Stimulated activated CD8-positive, alpha-beta memory T cell treated with anti-CD3 and anti-CD28 coated beads, Interleukin-7, amount 100 ng/mL, for 48 hours (primary cell): ENCODE measurements around the gene STARD10.
"Not testable (repeated sequence)": the region's sequence is repeated elsewhere in the genome, so short reads cannot be mapped to it uniquely, and the experiment has no call there.

ENCODE experiments used
- DNase-seq, 2 donors: peaks; one replicate each; pipeline ENCODE4 v3.0.0-alpha.2; 2020; ENCODE audit warnings: low read depth in 1 of 2; ENCODE audit errors: extremely low read depth in 1 of 2

The STARD10 gene

DNA sequence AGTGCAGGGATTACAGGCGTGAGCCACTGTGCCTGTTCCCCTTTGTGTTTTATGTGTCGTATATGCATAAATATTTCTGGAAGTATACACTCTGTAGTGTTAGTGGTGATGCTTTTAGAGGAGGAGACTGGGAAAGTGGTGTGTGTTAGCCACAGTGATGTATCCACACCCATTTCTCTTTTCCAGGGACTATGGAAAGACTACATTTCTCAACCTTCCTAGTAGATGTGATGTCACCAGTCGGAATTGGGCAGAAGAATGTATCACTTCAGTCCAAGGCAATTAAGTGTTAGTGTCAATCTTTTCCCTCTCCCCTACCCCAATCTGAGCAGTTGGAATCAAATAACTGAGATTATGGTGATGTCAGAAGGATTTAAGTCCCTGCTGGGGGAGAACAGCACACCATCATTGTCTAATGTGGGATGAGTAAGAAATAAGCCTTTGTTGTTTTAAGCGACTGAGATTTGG, 14.5 kb upstream of the STARD10 start:
- no peak for DNase-seq

DNA sequence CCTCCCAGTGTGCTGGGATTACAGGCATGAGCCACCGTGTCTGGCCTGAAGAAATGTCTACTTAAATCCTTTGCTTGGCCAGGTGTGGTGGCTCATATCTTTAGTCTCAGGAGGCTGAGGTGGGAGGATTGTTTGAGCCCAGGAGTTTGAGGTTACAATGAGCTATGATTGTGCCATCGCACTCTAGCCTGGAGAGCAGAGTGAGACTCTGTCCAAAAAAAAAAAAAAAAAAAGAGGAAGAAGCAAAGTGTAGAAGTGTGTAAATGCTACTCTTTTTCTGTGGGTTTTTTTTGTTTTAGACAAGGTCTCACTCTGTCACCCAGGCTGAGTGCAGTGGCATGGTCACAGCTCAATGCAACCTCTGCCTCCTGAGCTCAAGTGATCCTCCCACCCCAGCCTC, 13.9 kb upstream of the STARD10 start:
- DNase-seq: no peak

DNA sequence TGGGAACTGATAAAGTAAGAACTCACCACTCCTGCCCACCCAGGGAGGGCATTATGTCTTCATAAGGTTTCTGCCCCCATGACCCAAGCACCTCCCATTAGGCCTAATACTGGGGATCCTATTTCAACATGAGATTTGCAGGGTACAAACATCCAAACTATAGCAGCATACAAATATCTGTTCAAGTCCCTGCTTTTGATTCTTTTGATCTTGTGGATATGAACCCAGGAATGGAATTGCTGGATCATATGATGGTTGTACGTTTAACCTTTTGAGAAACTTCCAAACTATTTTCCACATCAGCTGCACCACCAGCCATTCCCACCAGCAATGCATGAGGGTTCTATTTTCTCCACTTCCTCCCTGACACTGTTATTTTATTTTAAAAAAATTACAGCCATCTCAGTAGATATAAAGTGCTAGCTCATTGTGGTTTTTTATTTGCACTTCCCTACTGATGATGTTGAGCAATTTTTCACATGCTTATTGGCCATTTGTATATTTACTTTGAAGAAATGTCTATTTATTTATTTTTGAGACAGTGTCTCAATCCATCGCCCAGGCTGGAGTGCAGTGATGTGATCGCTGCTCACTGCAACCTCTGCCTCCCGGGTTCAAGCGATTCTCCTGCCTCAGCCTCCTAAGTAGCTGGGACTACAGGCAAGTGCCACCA, 13.3 kb upstream of the STARD10 start:
- DNase-seq: no peak

DNA sequence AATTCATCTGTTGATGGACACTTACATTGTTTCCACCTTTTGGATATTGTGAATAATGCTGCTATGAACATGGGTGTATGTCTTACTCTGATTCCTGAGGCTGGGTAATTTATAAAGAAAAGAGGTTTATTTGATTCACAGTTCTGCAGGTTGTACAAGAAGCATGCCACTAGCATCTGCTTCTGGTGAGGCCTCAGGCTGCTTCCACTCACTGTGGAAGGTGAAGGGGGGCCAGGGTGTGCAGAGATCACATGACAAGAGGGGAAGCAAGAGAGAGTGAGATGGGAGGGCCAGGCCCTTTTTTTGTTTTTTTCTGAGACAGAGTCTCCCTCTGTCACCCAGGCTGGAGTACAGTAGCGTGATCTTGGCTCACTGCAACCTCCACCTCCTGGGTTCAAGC, 12.5 kb upstream of the STARD10 start:
- not testable (repeated sequence) for DNase-seq

DNA sequence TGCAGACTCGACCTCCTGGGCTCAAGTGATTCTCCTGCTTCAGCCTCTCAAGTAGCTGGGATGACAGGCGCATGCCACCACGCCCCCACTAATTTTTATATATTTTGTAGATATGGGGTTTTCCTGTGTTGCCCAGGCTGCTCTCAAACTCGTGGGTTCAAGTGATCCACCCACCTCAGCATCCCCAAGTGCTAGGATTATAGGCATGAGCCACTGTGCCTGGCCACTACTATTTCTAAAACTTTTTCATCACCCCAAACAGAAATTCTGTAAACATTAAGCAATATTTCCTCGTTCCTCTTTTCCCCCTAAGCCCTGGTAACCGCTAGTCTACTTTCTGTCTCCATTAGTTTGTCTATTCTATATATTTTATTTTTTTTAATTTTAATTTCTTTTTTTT, 11.4 kb upstream of the STARD10 start:
- no peak for DNase-seq

DNA sequence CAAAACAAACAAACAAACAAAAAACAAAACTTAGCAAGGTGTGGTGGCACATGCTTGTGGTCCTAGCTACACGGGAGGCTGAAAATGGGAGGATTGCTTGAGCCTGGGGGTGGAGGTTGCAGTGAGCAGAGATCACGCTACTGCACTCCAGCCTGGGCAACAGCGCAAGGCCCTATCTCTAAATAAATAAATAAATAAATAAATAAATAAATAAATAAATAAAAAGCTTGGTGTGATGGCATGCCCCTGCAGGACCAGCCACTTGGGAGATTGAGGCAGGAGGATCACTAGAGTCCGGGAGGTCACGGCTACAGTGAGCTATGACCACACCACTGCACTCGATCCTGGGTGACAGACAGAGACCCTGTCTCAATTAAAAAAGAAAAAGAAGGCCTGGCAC, 9.0 kb upstream of the STARD10 start:
- no peak for DNase-seq

DNA sequence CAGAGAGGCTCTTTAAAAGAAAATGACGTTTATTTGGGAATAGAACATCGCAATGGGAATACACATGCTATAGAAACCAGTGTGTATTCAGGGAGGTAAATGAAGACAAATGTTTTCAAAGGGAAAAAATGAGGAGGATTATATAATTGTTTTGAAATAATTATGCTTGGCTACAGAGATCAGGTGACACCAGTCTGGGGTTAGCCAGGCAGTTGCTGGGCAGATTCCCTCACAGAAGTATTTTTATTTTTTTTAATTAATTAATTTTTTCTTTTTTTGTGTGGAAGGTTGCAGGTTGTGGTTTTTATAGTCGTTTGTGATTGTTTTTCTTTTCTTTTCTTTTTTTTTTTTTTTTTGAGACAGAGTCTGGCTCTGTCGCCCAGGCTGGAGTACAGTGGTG, 5.6 kb upstream of the STARD10 start:
- no peak for DNase-seq

DNA sequence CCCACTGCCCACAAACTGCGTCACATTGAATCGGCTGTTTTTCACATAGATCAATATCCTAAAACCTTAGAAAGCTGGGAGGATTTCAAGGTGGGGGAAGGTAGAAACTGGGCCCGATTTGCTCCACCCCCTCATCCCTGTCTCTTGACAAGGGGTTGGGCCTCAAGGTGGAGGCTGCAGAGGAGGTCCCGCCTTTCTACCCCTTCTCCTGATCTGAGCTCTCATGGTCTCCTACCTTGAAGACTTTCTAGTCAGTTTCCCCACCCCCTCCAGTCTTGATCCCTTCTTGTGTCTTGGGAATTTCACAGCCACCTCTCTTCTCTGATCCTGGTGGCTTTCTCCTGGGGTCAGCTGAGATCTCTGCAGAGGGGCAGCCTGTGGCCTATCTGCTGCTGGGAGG, 4.5 kb upstream of the STARD10 start:
- no peak for DNase-seq

DNA sequence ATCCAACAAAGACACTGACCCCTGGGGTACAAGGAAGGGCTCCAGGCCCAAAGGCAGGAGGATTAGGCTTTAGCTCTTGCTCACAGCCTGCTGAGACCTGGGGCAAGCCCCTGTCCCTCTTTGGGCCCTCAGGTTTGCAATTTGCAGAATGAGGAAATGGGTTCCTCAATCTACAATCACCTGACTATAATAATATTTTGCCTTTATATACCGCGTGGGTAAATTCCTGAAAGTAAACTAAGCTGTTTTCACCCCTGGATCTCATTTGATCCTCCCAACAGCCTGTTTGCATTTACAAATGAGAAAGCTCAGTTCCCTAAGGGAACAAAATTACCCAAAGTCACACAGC, 797 bp downstream of the STARD10 start:
- DNase-seq: no peak

DNA sequence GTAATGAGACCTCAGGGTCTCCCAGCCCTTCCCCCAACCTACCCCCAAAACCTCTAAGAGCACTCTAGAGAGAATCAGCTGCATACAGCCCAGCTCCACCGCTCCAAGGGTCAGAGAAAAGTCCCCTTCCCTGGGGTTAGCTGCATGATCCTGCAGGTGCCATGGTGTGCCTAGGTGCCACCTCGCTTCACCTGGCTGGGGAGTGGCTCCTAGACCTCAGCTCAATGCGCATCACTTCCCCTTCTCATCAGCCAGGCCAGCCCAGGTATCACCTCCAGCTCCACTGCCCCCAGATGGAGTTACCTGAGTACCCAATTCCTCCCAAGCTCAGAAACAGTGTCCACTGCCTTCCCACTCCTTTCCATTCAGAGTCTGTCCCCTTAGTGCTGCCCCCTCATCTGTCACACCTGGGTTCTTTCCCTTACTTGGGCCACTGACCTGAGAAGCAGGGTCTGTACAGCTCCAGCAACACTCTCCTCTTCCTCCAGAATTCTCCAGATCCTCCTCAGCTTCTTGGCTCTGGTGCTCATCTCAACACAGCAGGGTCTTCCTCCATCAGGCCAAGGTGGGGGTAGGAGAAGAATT, 1.3 kb downstream of the STARD10 start:
- no peak for DNase-seq

DNA sequence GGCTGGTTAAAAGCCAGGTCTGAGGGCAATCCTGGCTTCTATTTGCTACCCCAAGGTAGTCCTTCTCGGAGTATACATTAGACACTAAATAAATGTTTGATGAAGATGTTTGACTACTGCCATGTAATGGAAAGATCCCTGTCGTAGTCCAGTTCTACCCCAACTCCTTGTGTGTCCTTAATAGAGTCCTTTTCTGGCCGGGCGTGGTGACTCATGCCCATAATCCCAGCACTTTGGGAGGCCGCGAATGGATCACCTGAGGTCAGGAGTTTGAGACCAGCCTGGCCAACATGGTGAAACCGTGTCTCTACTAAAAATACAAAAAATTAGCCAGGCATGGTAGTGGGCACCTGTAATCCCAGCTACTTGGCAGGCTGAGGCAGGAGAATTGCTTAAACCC, 2.6 kb downstream of the STARD10 start:
- DNase-seq: not testable (repeated sequence)

DNA sequence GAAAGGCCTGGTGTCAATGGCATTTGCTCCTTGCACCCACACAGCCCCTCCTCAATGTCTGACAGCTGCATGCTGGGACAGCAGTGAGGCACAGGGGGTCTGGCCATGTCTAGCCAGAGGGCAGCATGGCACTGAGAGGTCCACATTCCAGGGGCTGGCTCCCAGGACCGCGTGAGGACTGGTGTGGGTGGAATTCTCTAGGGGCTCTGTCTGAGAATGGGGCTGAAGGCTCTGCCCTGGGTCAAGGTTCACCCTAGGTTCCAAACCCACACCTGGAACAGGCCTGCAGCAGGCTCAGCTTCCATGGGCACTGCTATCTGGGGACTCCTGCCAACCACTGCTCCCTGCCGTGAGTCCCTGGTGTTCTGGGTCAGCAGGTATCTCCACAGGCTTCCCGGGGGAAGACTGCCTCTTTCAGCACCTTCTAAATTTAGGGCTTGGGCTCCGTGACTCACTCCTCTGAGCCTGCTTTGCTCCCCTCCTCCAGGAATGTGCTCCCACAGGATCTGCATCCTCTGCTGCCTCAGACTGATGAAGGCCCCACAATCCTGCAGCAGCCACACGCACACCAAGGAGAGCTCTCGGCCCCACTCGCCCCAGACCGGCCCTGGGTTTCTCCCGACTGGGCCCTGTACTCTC, 4.2 kb downstream of the STARD10 start:
- no peak for DNase-seq

DNA sequence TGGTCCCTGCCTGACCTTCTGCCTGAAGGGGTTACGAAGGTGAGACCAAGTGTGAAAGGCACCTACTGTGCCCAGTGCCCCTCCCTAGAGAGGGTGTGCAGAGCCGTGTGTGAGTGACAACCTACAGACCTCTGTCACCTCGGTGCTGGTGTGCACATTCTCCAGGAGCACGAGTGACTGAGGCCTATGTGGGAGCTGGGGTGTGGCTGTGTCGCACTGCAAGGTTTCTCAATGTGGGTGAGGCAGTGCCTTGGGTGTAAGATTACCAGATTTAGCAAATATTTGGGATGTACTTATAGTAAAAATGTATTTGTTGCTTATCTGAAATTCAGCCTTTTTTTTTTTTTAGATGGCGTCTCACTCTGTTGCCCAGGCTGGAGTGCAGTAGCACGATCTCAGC, 5.6 kb downstream of the STARD10 start:
- DNase-seq: no peak

DNA sequence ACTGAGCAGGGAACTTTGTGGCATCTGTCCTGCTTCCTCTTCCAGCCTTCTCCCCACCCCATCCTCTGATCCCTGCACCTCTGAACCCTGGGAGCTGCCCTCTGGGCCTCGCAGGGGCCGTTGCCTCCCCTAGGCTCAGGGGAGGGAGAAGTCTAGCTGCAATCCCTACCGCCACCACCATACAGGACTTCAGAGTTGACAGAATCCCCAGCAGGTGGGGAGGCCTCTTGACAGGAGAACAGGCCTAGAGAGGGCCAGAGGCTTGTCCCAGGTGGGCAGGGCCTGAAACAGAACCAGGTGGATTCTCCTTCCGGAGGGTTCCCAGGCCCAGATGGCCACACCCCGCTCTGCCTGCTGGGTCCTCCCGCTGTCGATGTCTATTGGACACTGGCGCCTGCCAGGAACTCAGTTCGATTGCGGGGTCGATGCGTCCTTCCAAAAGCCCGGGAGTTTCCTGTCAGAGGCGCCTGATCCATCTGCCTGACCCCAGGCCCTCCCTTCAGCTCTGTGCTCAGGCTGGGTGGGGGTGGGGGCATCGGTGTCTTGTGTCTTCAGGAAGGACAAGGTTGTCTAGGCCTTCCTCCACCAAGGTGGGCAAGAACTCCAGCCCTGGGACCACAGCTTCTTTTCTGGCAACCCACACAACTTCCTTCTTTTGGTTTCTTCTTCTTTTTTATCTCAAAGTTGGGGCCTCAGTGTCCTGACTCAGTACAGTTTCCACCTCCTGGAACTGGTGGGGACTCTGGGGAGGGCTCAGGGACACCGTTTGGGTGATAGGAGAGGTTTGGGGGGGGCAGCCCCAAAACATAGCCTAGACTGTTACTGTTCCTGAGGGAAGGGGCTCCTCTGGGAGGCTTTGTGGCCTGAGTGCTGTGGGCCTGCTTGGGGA, 6.4 kb downstream of the STARD10 start:
- no peak for DNase-seq

DNA sequence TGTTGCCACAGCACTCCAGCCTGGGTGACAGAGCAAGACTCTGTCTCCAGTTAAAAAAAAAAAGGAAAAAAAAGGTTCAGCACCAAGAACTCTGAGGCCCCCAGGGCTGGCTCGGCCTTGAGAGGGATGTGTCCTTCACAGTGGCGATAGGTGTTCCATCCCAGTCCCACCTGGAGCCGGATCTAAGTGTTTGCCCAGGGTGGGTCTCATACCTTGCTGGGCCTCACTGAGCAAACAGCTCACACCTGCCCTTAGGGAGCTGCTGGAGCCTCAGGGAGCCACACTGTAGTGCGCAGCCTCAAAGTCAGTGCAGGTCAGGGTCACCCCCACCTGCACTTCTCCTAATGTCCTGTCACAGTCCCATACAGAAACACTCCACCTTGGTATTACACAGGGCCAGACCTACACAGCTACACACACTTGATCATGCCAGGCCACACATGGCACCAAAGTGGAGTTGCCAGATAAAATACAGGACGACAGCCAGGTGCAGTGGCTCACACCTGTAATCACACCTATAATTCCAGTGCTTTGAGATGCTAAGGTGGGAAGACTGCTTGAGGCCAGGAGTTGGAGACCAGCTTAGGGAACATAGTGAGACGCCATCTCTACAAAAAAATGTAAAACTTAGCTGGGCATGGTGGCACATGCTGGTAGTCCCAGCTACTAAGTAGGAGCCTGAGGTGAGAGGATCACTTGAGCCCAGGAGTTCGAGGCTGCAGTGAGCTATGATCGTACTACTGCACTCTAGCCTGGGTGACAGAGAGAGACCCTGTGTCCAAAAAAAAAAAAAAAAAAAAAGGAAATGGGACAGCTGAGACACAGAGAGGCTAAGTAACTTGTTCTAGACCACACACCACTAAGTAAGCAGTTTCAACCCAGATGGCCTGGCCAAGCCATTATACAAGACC, 7.3 kb downstream of the STARD10 start:
- no peak for DNase-seq

DNA sequence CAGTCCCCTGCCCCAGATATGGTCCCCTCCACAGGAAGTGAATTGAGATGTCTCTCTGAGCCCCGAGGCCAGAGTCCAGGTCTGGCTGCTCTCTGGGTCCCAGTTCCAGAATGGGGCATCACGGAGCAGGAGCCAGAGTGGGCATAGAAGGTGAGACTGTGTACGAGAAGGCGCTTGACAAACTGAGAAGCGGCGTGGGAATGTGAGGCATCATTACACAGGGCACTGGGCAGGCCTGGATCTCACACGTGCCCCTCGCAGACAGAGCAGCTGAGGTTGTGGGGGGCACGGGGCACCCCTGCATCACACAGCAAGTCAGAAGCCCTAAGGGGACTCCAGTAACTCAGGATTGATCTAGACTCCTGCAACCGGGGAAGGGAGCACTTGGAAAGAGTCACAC, 9.2 kb downstream of the STARD10 start:
- DNase-seq: no peak

DNA sequence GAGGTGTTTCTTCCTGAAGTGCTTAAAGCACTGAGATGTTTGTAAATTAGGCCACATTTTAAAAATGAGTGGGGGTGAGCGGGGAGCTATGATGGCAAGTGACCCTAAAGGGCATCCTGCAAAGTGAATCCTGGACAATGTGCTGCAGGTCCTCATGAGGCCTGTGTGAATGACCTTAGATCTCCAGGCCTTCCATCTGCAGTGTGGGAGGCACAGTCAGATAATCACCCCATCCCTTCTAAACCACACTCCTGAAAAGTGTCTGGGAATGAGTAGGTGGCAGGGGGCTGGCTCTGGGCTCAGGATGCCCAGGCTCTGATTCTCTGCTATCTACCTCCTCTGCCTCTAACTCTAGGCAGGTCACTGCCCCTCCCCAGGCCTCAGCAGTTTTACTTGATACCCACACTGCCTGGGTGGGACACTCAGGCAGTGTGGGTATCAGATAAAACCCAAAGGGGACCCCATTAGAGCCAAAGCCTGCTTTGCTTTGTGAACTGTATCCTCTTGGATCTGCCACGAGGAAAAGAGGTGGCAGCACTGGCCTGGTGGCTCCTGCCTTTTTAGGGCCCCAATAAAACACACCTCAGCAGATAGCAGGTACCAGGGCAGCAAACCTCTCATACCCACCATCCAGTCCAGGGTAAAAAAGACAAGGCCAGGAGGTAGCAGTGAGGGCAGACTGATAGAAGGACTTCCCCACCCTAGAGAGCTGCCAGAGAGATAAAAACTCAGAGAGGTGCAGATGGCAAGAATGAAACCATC, 10.5 kb downstream of the STARD10 start:
- no peak for DNase-seq

DNA sequence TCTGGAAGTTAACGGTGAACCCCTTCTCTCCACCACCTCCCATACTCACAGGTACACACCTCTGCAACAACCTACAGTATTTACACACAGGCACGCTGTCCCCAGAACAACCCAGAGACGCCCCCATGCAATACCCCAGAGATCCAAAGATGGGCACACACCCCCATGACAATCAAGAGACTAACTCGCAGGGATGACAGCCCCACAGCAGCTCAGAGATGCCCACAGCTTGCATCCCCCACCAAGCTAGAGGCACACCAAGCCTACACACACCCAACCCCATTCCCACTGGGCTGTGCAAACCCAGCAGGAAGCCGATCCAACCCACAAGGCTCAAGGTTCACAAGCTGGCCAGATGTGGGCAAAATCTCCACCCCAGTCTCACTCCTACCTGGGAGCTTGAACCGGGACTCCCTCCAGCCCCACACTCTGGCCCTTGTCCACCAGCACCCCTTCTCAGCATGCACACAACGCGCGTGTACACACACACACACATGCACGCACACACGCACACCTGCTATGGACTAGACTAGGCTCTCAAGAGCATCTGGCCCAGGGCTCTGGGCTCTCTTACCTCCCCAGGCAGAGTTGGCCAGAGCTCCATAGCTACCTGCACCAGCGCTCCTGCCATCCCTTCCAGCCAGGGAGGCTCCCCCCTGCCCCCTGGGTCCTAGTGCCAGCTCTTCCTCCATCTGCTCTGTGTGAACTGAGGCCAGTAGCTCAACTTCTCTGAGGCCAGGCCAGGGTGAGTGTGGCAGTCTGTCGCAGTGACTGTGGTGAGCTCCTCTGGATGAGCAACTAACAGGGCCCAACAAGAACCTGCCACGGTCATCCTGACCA, 11.5 kb downstream of the STARD10 start:
- DNase-seq: no peak
